ENCODE measurements around the gene KIF25.
A peak's percentile ranks its signal among the peaks of the same experiment; 100 is the strongest.

Gene KIF25

DNA sequence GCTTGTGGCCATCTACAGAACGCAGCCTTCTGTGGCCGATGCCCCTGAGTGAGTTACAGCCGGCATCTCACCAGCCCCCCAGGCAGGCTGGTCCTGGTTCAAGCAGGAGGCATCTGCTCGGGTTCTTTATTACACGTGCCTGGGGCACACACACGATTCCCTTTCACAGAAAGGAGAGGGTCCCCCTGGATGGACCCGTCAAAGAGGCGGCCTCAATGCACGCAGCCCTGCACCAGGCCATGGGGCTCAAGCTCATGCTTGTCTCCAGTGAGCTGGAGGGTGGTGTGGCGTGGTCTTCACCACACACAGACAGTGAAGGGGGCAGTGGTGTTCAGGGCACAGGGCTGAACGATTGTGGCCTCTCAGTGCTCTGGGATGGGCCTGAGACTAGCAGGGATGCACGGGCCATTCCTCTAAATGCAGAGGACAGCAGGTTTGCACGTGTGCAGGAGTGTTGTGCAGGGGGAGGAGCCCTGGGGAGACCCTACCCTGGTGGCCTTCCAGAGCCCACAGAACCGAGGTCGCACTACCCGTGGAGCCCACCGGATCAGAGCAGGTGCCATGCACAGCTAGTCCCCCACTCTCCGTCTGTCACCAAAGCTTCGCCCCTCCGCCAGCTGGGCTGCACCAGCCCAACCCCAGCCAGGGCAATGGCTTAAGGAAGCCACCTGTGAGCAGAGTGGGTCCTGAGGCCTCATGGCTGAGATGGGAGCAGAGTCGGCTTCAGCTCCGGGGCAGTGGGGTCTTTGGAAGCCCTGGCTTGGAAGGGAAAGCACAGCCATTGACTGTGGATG, 58.4 kb downstream of the KIF25 start:
- H3K4me3 ChIP-seq (ENCODE audit: low read depth, low read length), result no peak overlapping the region

DNA sequence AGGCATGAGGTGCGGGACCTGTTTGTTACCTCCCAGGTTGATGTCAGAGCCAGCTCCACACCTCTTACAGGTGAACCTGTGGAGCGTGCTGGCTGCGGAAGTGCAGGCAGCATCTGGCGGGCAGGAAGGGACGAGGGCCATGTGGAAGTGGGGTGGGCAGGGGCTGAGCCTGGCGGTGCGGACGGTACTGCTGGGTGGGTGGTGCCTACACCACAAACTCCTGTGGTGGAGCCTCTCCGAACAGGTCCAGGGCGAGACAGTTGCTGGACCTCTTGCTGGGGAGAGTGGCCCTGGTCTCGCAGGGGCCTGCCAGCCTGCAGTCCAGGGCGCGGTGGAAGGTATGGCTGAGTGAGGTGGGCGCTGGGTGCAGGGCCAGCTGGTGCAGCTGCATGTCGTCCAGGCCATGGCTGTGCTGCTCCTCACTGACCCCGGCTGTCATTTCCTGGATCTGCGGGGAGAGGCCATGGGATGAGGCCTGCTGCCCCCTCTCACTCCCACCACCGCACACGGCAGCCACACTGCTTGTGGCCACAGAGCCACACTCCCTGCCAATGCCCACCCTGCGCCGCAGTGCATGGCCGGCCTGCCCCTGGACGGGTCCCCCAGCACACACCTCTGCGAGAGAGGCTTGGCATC, 59.5 kb downstream of the KIF25 start:
- no peak overlapping the region for H3K4me3 ChIP-seq (ENCODE audit: low read depth, low read length)
- no peak for DNase-seq (ENCODE audit: low read depth)

More for the DNA sequence above, 58.4 kb downstream of the KIF25 start:
- DNase-seq (ENCODE audit: low read depth), result no peak

DNA sequence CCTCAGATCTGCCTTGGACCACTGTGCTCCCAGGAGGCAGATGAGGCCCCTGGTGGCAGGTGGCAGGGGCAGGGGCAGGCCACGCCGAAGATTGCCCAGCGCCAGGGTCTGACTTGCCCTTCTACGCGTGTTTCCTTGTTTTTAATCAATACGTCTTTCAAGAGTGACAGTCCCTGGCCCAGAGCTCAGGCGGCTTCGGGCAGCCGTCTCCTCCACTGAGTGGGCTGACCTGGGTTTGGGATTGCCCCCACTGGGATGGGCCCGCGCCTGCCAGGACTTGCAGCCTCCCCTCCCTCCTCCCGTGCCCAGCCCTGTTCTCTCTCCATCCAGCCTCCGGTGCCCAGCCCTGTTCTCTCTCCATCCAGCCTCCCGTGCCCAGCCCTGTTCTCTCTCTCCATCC, 60.4 kb downstream of the KIF25 start:
- H3K4me3 ChIP-seq (ENCODE audit: low read depth, low read length), result no peak overlapping the region
- no peak for DNase-seq (ENCODE audit: low read depth)

DNA sequence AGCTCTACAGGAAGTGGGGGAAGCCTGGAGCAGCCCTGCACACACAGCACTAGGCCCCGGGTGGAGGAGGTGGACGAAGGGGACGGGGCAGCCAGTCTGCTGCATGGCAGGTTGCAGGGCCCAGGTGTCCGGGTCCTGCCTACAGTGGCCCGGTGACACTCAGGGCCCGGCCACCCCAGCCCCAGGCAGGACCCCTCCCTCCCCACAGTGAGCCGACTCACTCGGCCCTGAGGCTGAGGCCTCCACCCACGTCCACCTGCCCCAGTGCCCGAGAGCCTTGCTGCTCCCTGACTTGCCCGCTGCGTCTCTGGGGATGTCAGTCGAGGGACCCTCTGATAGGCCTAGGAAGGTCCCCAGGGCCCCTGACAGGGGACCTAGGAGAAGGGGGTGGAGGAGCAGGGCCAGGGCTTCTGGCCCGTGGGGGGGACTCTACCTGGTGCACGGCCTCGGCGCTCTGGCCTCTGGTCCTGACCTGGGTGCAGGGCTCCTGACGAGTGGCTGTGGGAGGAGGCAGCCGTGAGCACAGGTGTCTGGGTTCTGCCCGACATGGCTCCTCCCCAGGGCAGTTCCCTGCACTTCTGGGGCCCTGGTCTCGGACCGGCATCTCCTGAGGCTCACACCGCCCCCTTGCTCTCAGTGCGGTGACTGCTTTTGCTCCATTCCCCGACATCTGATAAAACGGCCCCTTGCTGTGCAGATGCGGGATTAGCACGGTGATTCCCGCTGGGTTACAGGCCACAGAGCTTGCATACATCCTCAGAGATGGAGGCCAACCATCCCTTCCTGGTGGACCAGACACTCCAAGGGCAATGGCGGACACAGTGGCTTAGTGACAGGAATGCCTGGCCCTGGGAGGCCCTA, 61.5 kb downstream of the KIF25 start:
- no peak overlapping the region for H3K4me3 ChIP-seq (ENCODE audit: low read depth, low read length)
- DNase-seq (ENCODE audit: low read depth), result no peak

DNA sequence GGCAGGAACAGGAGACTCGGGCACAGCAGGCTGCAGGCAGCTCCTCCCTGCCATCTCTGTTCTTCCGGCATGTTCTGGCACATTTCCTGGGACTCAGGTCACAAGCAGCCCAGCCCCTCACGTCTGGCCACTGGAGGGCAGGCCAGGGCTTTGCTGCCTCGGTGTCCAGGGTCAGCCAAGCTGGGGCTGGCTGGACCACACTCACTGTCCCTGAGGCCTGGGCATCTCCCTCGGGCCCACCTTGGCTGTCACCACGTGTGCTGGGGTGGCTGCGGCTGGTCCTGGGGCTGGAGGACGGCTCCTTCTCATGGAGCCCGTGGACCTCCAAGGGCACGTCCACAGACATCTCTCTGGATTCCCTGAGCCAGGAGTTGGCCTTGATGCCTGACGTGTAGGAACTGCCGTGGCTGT, 63.1 kb downstream of the KIF25 start:
- peak; percentile 0 for DNase-seq (ENCODE audit: low read depth)
- H3K4me3 ChIP-seq (ENCODE audit: low read depth, low read length), result no peak overlapping the region

DNA sequence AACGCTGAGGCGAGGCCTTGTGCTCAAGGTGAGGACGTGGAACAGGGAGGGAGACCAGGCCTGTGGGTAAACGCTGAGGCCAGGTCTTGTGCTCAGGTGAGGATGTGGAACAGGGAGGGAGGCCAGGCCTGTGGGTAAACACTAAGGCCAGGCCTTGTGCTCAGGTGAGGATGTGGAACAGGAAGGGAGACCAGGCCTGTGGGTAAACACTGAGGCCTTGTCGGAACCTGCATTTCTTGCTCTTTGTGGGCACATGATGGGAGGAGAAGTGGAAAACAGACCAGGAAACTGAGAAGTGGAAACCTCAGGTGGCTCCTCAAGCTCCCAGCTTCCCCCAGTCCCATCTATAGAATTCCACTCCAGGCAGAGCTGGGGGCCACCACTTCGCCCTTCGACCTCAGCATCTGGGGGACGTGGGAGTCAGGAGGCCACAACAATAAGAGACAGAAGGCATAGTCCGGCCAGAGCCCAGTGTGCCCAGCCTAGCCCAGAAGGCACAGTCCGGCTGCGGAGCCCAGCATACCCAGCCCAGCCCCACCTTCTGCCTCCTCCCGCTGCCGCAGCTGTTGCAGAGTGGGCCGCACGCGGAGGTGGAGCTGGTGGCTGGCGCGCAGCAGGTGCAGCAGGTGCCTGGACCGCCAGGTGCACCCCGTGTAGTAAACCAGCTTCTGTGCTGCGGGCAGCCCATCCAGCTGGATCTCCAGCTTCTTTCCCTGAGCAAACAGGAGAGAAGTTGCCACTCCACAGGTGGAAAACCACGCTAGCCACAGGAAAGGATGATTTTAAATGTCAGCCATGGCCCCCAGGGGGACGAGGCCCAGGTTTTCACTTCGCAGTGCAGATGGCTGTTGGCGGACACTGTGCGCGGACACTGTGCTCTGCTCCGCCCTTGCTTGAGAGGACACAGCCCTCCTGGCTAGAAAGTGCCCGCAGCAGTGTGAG, 64.1 kb downstream of the KIF25 start:
- H3K4me3 ChIP-seq (ENCODE audit: low read depth, low read length), result no peak overlapping the region
- DNase-seq (ENCODE audit: low read depth), result no peak

DNA sequence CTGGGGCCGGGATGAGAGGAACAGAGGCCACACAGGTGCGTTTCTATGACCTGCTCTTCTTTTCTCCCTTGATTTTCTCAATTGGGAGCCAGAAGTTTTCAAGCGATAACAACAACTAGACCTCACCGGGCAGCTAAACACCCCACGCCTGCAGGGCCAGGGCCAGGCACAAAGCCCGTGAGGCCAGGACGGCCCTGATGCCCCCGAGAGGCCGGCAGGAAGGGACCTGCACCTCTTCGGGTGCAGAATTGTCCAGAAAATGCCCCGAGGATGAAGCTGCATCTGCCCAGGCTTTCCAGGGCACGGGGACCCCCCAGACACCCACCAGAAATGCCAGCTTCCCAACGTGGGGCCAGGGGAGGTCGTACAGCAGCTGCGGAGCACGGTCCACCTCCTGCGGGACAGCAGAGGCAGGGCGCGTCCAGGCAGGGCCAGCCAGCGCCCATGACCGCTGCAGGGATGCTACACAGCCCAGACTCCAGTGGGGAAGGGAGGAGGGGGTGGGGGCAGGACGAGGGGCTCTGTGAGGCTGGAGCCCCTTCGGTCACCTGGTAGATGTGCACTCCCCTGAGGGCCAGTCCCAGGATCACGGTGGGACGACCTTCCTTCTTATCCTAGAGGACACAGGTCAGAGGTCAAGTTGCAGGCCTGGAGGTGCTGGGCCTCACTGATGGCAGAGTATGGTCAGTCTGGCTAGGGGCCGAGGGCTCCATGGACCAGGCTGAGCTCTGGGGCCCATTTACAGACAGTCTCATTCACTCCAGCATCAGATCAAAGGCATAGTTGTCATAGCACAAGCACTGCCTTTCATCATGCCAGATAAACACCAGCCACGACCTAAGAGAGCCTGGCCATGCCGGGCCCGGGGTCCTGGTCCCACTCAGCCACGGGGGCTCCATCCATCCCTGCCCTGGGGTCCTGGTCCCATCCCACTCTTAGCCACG, 65.1 kb downstream of the KIF25 start:
- no peak for DNase-seq (ENCODE audit: low read depth)
- no peak overlapping the region for H3K4me3 ChIP-seq (ENCODE audit: low read depth, low read length)

DNA sequence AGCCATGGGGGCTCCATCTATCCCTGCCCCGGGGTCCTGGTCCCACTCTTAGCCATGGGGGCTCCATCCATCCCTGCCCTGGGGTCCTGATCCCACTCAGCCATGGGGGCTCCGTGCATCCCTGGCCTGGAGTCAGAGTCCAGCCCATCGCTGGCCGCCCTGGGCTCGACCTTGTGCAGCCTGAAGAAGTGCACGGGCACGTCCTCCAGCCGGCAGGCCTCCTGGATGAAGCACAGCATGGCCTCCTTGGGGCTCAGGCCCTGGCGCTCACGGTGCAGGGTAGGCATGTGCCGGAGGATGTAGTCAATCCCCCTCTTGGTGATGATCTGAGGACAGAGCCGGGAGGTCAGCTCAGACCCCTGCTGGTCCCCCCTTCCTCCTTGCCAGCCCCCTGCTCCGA, 66.0 kb downstream of the KIF25 start:
- DNase-seq (ENCODE audit: low read depth), result no peak
- H3K4me3 ChIP-seq (ENCODE audit: low read depth, low read length), result no peak overlapping the region

DNA sequence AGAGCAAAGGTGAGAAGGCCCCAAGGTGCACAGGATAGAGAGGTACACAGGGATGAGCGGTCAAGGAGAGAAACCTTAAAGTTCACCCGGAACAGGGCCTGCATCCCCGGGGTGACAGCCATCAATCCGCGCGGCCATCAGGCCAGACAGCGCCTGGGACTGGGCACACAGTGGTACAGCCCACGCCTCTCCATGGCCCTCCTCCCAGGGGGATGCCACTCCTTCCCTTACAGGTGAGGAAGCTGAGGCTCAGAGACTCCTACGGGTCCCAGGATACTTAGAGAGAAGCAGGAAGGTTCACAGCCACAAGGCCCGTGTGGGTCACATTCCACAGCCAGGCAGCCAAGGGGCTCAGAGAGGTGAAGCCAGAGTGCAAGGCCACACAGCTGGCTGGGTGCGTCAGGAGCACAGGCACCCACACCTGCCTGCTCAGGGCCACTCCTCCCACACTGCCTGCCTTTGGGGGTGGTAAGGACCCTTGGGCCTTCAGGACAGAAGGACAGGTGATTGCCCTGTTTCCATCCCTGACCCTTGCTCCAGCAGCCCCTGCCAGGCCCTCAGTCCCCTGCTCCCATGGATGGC, 66.8 kb downstream of the KIF25 start:
- no peak overlapping the region for H3K4me3 ChIP-seq (ENCODE audit: low read depth, low read length)
- no peak for DNase-seq (ENCODE audit: low read depth)

DNA sequence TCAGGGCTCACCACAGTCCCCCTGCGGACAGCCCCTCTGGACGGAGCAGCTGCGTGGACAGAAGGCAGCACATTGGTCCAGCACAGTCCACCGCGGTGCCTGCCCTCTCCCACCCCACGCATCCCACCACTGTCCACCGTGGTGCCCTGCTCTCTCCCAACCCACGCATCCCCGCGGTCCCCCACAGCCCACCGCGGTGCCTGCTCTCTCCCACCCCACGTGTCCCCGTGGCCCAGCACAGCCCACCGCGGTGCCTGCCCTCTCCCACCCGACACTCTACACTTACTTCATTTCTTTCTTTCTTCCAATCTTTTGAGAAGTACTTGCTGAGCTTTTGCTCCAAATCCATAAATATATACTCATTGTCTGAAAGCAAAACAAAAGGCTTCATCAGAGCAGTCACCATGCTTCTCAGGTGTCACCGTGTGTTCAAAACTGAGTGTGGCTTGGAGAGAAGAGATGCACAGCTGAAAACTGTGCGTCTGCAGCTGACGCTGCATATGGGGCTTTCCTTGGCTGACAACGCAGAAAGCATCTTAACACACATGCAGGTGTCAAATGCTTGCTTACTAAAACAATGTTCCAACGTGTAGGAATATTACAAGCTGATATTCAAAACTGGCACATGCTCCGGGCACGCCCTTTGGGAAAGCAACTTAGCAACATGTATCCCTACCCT, 69.7 kb downstream of the KIF25 start:
- DNase-seq (ENCODE audit: low read depth), result no peak
- no peak overlapping the region for H3K4me3 ChIP-seq (ENCODE audit: low read depth, low read length)

DNA sequence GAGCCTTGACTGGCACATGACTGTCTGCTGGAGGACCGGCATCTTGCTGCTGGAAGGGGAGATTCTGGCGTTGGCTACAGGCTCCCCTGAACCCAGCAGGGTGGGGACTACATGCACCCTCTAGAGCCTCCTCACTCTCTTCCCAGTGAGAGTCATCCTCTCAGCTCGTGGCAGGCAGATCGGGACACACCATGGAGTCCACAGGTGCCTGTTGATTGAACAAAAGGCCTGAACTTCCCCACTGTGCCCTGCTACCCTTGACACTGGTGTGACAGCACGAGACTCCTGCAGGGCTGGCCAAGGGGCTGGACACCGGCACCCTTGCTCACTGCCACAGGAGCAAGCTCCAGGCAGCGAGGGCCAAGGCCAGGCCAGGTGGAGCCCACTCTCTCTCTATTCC, 73.3 kb downstream of the KIF25 start:
- no peak overlapping the region for H3K4me3 ChIP-seq (ENCODE audit: low read depth, low read length)
- no peak for DNase-seq (ENCODE audit: low read depth)

DNA sequence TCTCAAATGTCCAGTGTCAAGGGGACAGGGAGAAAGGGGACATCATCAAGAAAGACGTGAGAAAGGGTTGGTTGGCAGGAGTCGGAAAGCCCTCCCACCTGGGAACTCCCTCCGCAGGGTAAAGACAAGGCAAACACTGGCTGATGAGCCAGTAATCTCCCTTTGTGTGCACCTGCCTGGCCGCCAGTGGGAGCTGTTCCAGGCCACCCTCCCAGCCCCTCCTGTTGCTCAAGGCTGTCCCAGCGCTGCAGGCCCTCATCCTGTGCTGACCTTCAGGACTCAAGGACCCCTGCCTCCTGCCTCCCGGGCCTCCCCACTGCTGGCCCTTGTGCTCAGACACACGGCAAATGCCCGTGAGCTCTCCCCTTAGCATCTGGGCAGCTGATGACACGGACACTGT, 74.1 kb downstream of the KIF25 start:
- no peak overlapping the region for H3K4me3 ChIP-seq (ENCODE audit: low read depth, low read length)
- no peak for DNase-seq (ENCODE audit: low read depth)

DNA sequence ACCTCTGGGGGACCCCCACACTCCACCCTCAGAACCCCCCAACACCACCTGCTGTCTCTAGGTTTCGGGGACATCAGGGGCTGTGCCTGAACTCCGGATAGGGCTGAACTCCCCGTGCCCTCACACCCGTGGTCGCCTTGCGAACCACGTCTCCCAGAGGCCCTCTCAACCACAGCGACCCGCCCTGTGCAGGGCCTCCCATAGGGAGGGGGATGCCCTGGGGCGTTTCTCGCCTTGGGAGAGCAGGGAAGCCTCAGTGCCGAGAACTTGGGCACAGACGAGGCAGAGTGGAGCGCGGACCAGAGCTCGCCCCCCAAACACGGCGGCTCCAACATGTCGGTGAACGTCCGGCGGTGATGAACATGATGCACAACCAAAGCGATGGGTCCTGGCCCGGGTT, 74.8 kb downstream of the KIF25 start:
- no peak overlapping the region for H3K4me3 ChIP-seq (ENCODE audit: low read depth, low read length)
- no peak for DNase-seq (ENCODE audit: low read depth)

DNA sequence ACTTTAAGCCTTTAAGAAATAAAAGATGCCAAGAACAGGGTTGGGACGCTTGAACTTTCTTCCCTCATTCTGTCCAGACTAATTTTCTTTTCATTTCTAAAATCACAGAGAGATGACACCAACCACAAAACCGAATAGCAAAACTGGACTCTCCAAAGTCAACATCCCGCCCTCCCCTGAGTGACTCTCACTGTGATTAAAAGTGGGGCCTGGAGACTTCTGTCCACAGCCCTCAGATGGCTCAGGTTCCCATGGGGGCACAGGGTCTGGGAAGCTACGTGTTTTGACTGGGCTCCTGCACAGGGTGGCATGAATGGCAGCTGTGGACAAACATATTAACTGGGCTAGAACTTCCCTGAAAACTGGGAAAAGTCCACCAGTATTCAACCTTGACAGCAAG, 75.3 kb downstream of the KIF25 start:
- DNase-seq (ENCODE audit: low read depth), result no peak
- H3K4me3 ChIP-seq (ENCODE audit: low read depth, low read length), result no peak overlapping the region

DNA sequence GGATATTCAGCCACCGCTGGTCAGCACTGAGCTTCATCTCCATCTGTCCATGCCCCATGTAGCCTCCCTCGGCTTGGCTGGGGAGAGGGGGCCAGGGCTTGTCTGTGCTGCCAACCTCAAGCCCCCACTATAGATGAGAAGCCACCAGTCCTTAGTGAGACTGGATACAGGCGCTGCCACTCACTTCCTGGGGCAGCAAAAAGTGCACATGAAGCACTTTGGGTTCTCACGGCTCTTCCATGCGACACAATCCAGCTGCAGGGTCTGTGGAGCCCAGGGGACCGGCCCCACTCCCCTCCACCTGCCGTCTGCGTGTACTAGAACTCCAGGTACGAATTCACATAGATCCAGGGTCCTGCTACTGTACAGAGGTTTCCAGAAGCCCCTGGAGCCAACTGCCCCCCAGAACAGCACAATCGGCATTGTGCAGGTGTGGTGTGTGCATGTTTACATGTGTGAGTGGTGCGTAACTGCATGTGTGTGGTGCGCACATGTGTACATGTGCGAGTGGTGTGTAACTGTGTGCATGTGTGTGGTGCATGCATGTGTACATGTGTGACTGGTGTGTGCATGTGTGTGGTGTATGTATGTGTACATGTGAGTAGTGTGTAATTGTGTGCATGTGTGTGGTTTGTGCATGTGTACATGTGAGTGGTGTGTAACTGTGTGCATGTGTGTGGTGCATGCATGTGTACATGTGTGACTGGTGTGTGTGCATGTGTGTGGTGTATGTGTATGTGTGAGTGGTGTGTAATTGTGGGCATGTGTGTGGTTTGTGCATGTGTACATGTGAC, 76.7 kb downstream of the KIF25 start:
- no peak for DNase-seq (ENCODE audit: low read depth)
- H3K4me3 ChIP-seq (ENCODE audit: low read depth, low read length), result no peak overlapping the region

DNA sequence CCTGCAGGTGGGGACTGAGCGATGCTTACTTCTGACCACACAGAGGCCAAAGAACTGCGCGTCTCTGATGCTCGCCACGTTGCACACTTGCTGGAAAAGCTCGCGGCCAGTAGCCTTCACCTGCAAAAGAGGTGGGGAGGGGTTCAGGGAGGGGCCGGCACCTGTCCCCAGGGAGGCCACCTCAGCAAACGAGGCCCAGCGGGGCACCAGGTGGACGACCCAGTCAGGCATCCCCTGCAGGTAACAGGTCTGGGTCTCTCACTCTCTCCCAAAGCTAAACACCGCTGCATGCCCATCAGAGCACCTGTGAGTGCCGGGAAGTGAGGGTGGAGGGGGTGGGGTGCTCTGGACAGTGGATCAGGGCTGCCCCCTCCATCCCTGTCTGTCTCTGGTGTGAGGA, 77.7 kb downstream of the KIF25 start:
- DNase-seq (ENCODE audit: low read depth), result no peak

DNA sequence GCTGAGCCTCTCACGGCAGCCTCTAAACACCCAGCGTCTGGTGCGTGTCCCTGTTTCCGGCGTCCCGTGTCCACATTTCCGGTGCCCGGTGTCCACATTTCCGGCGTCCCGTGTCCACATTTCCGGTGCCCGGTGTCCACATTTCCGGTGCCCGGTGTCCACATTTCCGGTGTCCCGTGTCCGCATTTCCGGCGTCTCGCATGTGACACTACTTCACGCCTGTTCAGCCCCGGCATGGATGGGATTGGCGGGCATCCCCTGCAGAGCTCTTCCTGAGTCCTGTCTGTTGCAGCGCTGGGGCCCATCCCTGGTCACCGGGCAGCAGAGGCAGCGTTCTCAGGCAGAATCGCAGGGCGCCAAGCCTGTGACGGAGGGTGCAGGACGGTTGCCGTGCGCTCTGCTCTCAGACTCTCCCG, 78.3 kb downstream of the KIF25 start:
- DNase-seq (ENCODE audit: low read depth), result no peak
- no peak overlapping the region for H3K4me3 ChIP-seq (ENCODE audit: low read depth, low read length)

More for the DNA sequence above, 77.7 kb downstream of the KIF25 start:
- H3K4me3 ChIP-seq (ENCODE audit: low read depth, low read length), result no peak overlapping the region

Data from skeletal muscle cell (primary cell).